ENCODE data around the gene ANKS1A. TPM values are rescaled to one million over a fixed set of nuclear protein-coding genes. Genes with fewer than 3 reads are reported as not detected.

Gene ANKS1A
- polyA plus RNA-seq, 3 donors: 1.7 to 8.0 (median 3.1) TPM

GRCh38 chr6:35041086-35041861 lies 152.2 kb downstream of the ANKS1A start:
- no peak overlapping the region for H3K9ac ChIP-seq (ENCODE audit: insufficient read depth, low read length, poor library complexity, severe bottlenecking)
- no peaks in the 10 kb centered on the region for H4K20me1 ChIP-seq (ENCODE audit: insufficient read depth, low read length)
- peaks cover 0 to 1% (median 0%) of the 10 kb centered on the region in 3 donors for H3K27me3 Mint-ChIP-seq (ENCODE audit: low read depth in 3 of 3)
- H3K27ac ChIP-seq (ENCODE audit: low read depth in 1 of 2, low read length in 2 of 2): peak overlapping the region in 1 of 2 donors; percentile 49
- no peaks in the 10 kb centered on the region for H3K9me3 Mint-ChIP-seq
- H3K4me3 Mint-ChIP-seq: no peak overlapping the region
- no peak overlapping the region for H3K4me3 ChIP-seq (replicated peaks in 1 of 3; ENCODE audit: low read depth in 2 of 3, low read length in 3 of 3)
- no peaks in the 10 kb centered on the region for H3K9me3 ChIP-seq (replicated peaks in 1 of 2; ENCODE audit: control insufficient read depth in 1 of 2, insufficient read depth in 1 of 2, low read length in 2 of 2)
- H3K27me3 ChIP-seq (ENCODE audit: control insufficient read depth in 2 of 2, insufficient read depth in 2 of 2, low read length in 2 of 2): no peaks in the 10 kb centered on the region
- 93% methylated on average over 3 of the region's 4 CpGs for WGBS (ENCODE audit: insufficient coverage)
- TF ChIP-seq CTCF (IDR thresholded peaks at IDR 0.05): no peak
- peaks cover 52% of the 10 kb centered on the region for H3K4me1 Mint-ChIP-seq
- H3K4me1 ChIP-seq (ENCODE audit: control insufficient read depth in 1 of 2, insufficient read depth in 2 of 2, low read length in 2 of 2): peaks cover 32 to 53% of the 10 kb centered on the region in 2 donors
- intact Hi-C loops (cut with micrococcal nuclease): loop anchor here in 1 of 2 donors (10.0 kb wide), 1 partner anchor 156 kb away; the partner anchor contains the start of genes ANKS1A and TAF11
- H3K27ac Mint-ChIP-seq: peak overlapping the region in 5 of 7 donors; percentile 3 to 76 (median 52)
- no peak for DNase-seq
- H3K4me2 ChIP-seq (replicated peaks; ENCODE audit: extremely low read depth, low read length, poor library complexity, severe bottlenecking): no peak overlapping the region
- H2AFZ ChIP-seq (ENCODE audit: insufficient read depth, low read depth, low read length, poor library complexity, severe bottlenecking): no peak overlapping the region
- peaks cover 12 to 34% of the 10 kb centered on the region in 2 donors for H3K36me3 ChIP-seq (replicated peaks in 1 of 2; ENCODE audit: control insufficient read depth in 1 of 2, insufficient read depth in 2 of 2, low read length in 2 of 2)
- H3K36me3 Mint-ChIP-seq: peaks cover 50 to 57% of the 10 kb centered on the region in 2 donors
- H3K79me2 ChIP-seq (ENCODE audit: insufficient read depth, low read length): peaks cover under 1% of the 10 kb centered on the region

GRCh38 chr6:35042031-35042815 lies 153.2 kb downstream of the ANKS1A start:
- peak overlapping the region in 1 of 2 donors; percentile 49 for H3K27ac ChIP-seq (ENCODE audit: low read depth in 1 of 2, low read length in 2 of 2)
- Mint-ChIP-seq H3K27ac (peak overlapping the region in 5 of 7 donors; percentile 17 to 75 (median 52)), H3K27me3 (ENCODE audit: low read depth in 3 of 3) (peaks cover 0 to 1% (median 0%) of the 10 kb centered on the region in 3 donors), H3K36me3 (peaks cover 50 to 61% of the 10 kb centered on the region in 2 donors), H3K4me1 (peaks cover 47% of the 10 kb centered on the region), H3K4me3 (no peak overlapping the region), H3K9me3 (no peaks in the 10 kb centered on the region)
- no peaks in the 10 kb centered on the region for H3K79me2 ChIP-seq (ENCODE audit: insufficient read depth, low read length)
- 75% methylated on average over 4 of the region's 9 CpGs for WGBS (ENCODE audit: insufficient coverage)
- no peak for TF ChIP-seq CTCF (IDR thresholded peaks at IDR 0.05)
- H3K36me3 ChIP-seq (replicated peaks in 1 of 2; ENCODE audit: control insufficient read depth in 1 of 2, insufficient read depth in 2 of 2, low read length in 2 of 2): peaks cover 12 to 34% of the 10 kb centered on the region in 2 donors
- H3K4me3 ChIP-seq (replicated peaks in 1 of 3; ENCODE audit: low read depth in 2 of 3, low read length in 3 of 3): no peak overlapping the region
- peak in 1 of 3 donors; percentile 20 for DNase-seq
- H3K4me2 ChIP-seq (replicated peaks; ENCODE audit: extremely low read depth, low read length, poor library complexity, severe bottlenecking): no peak overlapping the region
- H3K9me3 ChIP-seq (replicated peaks in 1 of 2; ENCODE audit: control insufficient read depth in 1 of 2, insufficient read depth in 1 of 2, low read length in 2 of 2): no peaks in the 10 kb centered on the region
- H3K4me1 ChIP-seq (ENCODE audit: control insufficient read depth in 1 of 2, insufficient read depth in 2 of 2, low read length in 2 of 2): peaks cover 38 to 57% of the 10 kb centered on the region in 2 donors
- intact Hi-C loops (cut with micrococcal nuclease): loop anchor here in 1 of 2 donors (10.0 kb wide), 1 partner anchor 157 kb away; the partner anchor contains the start of genes ANKS1A and TAF11
- H4K20me1 ChIP-seq (ENCODE audit: insufficient read depth, low read length): no peaks in the 10 kb centered on the region
- H3K27me3 ChIP-seq (ENCODE audit: control insufficient read depth in 2 of 2, insufficient read depth in 2 of 2, low read length in 2 of 2): no peaks in the 10 kb centered on the region
- H3K9ac ChIP-seq (ENCODE audit: insufficient read depth, low read length, poor library complexity, severe bottlenecking): no peak overlapping the region
- H2AFZ ChIP-seq (ENCODE audit: insufficient read depth, low read depth, low read length, poor library complexity, severe bottlenecking): no peak overlapping the region

All from CD14-positive monocyte (primary cell).